Skeletal muscle cell (primary cell): ENCODE results near the gene TFG.
"Not testable (repeated sequence)": the region's sequence is repeated elsewhere in the genome, so short reads cannot be mapped to it uniquely, and the experiment has no call there.

ENCODE experiments used
- DNase-seq: peaks from one replicate; pipeline ENCODE4 v3.0.0-alpha.2; 2010; ENCODE audit warnings: low read depth
- H3K4me3 ChIP-seq: 2 replicates; pipeline ENCODE4 v1.5.1; 2011; ENCODE audit warnings: low read depth, mild to moderate bottlenecking, control low read depth, low read length, moderate library complexity

The TFG gene

DNA sequence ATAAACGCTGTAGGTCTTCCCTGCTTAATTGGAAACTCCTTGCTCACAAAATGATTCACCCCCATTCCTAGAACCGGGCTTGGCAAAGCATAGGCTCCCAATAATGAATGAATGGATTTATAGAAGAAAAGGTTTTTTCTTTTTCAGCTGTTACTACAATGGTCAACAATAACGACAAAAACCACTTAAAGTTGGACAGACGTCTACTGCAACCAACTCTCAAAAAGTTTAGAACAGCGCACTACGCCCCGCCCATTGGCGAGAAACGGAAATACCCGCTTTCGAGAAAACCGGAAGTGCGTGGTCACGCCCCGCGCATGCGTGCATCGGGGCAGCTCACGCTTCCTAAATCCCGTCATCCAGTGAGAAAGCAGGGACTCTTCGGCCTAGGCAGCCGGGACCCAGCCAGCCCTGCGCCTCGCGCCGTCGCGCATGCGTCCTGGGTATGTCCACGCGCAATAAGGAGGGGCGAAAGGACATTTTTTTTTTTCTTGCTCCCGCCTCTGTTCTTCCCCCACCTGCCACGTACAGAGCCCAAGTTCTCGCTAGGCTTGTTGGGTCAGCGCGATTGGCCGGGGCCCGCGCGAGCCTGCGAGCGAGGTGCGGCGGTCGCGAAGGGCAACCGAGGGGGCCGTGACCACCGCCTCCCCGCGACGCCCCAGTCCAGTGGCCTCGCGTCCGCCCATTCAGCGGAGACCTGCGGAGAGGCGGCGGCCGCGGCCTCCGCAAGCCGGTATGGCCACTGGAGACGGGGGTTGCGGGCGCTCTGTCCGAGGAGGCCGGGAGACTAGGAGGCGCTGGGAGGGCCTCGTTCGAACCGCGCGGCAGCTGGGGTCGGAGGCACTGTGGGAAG, at the start of gene TFG:
TFG (plus strand) TSS at position 506 of the 853 bp plus-strand sequence. CDS start 4,192 bp downstream, outside the sequence.
- H3K4me3 ChIP-seq = peak within 1 kb of the TSS; percentile 80
- DNase-seq = peak; percentile 98

DNA sequence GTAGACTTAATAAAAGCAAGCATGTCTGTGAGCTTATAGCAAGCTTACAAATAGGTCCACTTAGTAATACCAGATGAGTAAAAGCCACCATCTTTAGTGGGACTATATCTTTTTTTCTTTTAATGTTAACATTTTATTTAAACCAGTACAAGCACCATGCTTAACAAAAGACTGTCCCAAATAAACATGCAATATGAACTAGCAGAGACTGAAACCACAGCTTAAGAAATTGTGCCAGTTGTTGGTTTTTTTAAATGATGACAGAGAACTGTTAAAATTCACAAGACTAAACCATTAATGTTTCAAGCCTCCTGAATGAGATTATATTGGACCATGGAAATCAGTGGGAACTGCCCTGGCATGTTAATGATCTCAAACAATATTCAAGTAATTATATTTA, 48.0 kb upstream of the TFG start:
- DNase-seq, H3K4me3 ChIP-seq: not testable (repeated sequence)

DNA sequence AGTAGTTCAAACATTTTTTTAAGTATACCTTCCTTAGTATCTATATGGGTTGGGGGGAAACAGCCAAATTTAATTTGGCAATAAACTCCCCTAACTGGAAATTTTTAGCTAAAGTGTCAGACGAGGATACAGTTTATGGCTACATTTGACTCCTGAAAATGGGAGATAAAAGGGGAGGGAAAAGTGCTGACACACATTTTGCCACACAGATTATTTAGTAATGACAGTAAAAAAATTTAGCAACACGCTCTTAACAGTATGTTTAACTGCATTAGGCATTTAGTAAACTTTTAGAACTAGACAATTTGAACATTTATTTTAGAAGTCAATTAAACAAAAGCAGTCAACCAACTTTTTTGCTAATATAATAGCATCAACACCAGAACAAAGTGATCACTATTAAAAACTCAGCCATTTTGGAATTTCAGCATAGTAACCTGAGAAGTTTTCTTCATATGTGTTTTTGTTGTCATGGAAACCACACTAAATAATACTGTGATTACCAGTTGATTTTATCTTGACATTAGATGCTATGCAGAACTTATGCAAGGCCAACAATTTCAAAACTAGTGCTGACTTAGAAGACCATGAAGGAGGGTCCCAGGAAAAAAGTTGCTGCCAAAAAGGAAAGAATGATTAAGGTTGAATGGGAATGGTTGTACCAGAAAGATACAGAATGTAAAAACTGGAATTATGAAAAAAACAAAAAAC, 47.0 kb upstream of the TFG start:
- H3K4me3 ChIP-seq = no peak overlapping the region
- DNase-seq = no peak

DNA sequence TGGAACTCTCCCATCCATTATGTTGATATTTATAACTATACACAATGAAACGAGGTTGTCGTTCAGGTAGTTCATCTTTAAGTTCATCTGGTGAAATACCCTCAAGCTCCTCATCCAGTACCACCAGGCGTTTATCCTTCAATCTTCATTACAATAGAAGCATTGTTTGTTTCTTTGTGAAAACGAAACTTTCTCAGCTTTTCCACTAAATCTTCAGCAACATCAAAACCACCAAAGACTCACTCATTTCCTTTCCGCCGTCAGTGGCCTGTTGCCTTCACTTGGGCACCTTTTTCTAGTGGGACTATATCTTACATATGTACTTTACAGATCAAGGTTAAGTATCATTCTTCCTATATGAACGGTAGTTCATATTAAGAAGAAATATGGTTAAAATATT, 44.1 kb upstream of the TFG start:
- no peak for DNase-seq
- no peak overlapping the region for H3K4me3 ChIP-seq

DNA sequence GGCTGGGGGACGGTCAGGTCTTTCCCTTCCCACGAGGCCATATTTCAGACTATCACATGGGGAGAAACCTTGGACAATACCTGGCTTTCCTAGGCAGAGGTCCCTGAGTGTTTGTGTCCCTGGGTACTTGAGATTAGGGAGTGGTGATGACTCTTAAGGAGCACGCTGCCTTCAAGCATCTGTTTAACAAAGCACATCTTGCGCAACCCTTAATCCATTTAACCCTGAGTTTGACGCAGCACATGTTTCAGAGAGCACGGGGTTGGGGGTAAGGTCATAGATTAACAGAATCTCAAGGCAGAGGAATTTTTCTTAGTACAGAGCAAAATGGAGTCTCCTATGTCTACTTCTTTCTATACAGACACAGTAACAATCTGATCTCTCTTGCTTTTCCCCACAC, 42.6 kb upstream of the TFG start:
- not testable (repeated sequence) for H3K4me3 ChIP-seq, DNase-seq

DNA sequence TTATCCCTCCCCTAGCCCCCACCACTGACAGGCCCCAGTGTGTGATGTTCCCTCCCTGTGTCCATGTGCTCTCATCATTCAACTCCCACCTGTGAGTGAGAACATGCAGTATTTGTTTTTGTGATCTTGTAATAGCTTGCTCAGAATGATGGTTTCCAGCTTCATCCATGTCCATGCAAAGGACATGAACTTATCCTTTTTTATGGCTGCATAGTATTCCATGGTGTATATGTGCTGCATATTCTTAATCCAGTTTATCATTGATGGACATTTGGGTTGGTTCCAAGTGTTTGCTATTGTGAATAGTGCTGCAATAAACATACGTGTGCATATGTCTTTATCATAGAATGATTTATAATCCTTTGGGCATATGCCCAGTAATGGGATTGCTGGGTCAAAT, 42.0 kb upstream of the TFG start:
- not testable (repeated sequence) for H3K4me3 ChIP-seq, DNase-seq

DNA sequence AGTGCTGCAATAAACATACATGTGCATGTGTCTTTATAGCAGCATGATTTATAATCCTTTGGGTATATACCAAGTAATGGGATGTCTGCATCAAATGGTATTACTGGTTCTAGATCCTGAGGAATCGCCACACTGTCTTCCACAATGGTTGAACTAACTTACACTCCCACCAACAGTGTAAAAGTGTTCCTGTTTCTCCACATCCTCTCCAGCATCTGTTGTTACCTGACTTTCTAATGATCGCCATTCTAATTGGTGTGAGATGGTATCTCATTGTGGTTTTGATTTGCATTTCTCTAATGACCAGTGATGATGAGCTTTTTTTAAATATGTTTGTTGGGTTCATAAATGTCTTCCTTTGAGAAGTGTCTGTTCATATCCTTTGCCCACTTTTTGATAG, 38.3 kb upstream of the TFG start:
- DNase-seq, H3K4me3 ChIP-seq: not testable (repeated sequence)

DNA sequence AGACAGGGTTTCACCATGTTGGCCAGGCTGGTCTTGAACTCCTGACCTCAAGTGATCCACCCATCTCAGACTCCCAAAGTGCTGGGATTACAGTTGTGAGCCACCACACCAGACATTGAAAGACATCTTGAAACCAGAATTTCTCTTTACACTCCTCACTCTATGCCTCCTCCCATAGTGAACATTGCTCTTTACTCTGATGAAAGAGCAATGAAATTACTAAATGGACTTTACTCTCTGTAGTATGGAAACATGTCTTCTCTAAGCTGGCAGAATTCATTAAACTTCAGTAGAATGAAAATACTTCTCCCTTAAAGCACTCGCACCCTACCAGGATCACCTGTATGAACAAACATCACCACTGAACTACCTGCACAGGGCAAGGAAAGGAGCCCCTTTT, 27.8 kb upstream of the TFG start:
- no peak for DNase-seq
- H3K4me3 ChIP-seq = no peak overlapping the region

DNA sequence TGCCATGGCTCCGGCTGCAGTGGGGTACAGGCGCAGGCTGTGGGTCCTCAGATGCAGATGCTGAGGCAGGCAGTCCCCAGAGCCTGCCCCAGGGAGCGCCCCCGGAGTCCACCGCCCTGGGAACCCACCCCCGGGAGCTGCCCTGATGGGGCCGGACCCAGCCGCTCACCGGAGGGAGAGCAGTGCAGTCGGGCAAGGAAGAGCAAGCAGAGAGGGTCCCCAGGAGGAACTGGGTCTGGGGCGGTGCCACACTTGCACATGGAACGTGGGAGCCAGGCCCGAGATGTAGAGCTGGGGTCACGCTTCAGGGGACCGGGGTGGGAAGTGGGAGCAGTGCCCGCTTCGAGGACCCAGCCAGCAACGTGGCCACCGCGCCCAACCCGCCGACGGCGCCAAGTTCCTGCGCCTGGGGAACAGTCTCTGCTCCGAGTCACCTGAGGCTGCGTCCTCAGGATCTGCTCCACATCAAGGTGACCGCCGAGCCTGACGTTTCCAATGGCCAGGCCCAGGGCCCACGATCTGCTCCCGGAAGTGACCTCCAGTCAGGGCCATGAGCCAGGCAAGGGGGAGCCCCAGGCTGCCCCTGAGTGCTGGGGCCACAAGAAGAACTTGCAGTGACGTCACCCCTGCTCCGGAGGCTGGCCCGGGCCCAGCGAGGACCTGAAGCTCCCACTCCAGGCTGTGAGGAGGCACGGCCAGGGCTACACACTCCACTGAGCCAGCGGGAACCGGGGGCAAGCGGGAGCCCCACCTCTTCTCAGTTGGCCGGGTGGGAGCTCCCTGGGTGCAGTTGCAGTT, 27.0 kb upstream of the TFG start:
- H3K4me3 ChIP-seq = no peak overlapping the region

DNA sequence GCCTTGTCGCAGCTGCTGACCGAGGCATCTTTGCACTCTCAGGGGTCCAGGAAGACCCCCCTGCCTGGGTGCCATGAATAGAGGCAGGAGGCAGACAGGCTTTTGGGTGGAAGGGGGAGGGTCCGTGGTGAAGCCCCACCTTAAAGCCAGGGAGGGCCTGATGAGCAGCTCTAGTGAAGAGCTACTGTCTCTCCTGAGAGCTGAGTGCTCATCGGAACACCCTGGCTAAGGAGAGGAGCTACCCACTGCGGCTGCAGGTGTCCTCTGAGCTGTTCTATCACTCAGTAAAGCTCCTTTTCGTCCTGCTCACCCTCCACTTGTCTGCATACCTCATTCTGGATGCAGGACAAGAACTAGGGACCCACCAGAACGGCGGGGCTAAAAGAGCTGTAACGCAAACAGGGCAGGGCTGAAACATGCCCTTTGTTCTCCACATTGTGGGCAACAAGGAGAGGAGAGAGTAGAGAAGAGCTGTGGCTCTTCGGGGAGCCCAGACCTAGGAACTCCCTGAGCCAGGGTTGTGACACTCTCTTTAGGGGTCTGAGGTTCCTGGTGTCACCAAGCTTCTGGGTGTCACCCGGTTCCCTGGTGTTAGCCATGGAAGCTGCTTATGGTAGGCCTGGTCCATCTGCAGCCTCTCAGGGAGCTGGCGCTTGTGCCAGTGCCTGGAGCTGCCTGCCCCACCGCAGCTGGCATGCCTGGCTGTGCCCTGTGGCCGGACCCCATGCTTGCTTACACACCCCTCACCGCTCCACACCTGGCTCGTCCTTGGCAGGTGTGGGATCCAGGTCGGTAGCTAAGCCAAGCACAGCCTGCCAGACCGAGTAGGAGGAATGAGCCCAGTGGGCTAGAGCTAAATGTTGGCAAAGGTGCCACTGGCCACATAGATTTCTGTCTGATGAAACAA, 26.2 kb upstream of the TFG start:
- no peak for DNase-seq
- no peak overlapping the region for H3K4me3 ChIP-seq

More for the DNA sequence above, 27.0 kb upstream of the TFG start:
- DNase-seq = no peak

DNA sequence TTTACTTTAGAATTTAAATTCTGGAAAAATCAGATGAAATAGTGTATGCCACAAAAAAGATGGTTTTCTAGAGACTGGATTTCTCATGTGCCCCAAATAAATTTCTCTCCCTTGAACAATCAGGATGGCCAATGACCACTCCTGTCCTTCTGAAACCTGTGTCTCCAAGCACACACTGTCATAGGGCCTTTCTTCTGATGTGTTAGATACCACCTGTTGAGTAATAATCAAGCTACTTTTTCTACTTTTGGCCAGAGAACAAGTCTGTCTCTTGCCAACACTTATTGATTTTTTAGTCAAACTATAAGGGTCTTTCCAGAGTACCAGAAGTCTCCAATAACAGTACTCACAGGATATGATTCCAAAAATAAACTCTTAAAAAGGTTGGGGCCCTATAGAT, 16.1 kb upstream of the TFG start:
- no peak for DNase-seq
- H3K4me3 ChIP-seq = no peak overlapping the region

DNA sequence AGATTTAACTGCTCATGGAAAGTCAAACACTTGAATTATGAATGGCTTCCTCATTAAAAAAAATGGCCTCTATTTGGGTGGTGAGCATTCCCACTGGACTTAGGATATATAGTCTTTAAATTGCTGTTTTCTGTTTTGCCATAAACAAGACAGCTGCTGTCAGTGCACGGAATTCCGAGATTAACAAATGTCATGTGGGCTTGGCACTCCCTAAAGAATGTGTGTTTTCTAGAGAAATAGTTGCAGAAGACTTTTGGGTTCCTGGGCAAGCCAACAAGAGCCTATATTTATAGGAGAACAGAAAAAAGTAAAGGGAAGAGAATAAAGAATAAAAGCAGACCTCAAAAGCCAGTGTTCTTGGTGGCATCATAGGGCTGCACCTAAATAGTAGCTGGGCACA, 13.6 kb upstream of the TFG start:
- no peak overlapping the region for H3K4me3 ChIP-seq
- DNase-seq = no peak

DNA sequence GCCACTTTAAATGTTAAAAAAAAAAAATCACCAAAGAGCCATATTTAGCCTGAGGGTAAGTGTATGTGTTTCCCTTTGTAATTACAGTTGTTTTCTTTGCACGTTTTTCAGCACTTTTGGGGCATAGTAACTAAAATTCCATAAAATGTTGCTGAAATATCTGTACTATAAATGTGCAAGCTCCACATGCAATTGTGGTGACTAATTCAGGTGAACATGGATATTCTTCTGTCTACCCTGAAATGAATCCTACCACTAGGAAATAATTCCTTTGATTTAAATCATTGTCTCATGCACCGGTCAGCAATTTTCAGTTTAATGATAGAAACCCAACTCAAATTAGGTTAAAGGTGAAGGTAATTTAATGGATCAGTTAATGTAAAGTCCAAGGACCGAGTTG, 13.1 kb upstream of the TFG start:
- no peak overlapping the region for H3K4me3 ChIP-seq
- no peak for DNase-seq

DNA sequence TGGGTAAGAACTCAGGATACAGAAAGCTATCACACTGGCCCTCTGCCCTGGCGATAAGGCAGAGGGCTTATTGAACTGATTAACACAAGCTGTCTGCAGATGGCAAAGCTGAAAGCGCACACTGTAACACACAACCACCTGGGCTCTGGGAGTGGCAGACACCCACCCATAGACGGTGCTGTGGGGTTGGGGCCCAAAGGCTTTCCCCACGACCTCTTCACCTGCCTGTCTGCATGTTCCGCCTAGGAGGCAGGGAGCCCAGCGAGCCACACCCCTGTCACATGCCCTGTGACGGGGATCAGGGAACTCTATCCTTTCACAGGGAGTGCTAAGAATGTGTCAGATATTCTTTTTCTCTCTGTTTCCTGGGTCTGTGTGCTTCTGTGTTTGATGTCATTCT, 12.1 kb upstream of the TFG start:
- DNase-seq = no peak

DNA sequence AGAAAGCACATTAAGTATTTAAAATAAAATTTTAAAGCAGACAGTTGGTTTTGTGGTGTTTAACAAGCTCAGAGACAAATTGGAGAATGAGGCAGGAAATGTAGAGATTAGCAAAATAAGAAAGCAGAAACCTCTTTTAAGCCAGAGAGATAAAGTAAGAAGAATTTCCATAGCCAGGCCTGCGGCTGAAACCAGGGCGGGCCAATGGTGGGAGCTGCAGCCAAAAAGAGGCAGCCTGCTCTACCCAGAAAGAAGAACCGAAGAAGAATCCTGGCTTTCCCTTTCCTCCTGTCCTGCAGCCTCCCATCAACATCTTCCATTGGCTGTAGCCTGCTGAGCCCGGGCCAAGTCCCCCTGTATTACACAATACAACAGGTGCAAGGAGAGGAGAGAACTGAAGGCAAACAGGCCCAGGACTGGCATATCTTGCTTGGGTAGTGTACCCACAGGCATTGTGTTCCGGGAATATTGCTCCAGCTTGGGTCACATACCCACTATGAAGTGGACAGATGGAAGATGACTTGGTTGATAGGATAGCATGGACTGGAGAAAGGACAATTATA, 11.5 kb upstream of the TFG start:
- DNase-seq = no peak
- no peak overlapping the region for H3K4me3 ChIP-seq

More for the DNA sequence above, 12.1 kb upstream of the TFG start:
- no peak overlapping the region for H3K4me3 ChIP-seq

DNA sequence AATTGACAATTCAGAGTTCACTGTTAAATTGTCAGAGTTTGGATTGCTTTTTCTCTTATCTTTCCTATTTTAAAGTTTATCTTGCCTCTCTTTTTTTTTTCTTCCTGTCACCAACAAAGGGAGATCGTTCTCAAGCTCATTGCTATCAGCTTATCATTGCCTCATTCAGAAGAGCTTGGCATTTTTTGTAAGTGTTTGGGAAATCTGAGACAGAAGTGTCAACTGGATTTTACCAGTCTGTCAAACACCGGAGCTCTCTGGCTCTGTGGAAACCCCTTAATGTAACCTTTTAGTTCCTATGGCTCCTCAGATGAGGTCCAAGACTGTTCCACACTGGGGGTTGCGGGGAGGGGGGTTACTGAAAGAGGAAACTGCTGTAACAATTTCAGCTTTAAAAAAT, 10.6 kb upstream of the TFG start:
- no peak overlapping the region for H3K4me3 ChIP-seq
- no peak for DNase-seq

DNA sequence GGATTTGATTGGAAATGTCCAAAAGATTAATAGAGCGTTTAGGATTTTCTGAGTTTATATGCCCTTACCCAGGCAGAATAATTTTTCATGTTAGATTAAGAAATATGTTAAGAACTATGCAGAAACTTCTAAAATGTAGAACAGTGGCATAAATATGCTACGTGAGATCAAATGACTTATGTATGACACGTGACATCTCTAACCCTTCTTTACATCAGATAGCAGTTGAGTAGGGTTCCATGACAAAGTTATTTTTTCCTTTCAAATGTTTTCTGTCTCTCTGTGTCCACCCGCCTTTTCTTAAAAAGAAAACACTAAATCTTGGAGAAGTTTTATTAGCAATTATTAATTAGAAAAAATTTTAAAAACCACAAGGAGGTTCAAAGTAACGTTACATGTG, 8.6 kb upstream of the TFG start:
- no peak overlapping the region for H3K4me3 ChIP-seq
- no peak for DNase-seq

DNA sequence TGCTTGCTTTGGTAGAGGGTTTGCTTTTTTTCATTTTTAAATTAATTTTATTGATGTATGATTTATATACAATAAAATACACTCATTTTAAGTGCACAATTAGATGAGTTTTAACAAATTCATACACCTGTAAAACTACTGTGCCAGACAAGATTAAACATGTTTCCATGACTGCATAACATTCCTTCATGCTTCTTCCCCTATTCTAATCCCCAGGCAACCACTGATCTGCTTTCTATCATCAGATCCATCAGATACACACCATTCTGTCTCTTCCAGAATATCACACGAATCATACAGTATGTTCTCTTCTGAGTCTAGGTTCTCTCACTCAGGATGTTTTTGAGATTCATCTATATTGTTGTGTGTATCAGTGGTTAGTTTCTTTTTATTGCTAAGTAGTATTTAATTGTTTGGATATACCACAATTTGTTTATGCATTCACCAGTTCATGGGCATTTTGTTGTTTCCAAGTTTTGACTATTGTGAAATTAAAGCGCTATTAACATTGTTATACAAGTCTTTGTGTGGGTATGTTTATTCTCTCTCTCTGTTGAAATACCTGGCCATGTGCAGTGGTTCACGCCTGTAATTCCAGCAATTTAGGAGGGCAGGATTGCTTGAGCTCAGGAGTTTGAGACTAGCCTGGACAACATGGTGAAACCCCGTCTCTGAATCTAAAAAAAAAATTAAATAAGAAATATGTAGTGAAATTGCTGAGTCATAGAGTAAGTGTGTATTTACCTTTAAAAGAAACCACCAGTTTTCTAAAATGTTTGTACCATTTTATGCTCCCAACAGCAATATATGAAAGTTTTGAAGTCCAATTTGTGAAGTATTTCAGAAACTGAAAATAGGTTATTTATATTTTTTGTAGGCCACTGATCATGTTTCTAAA, 7.0 kb upstream of the TFG start:
- no peak overlapping the region for H3K4me3 ChIP-seq
- no peak for DNase-seq
